Activated CD8-positive, alpha-beta memory T cell treated with anti-CD3 and anti-CD28 coated beads for 1 hour (primary cell): ENCODE measurements around the gene MAGEA9.
A peak's percentile ranks its signal among the peaks of the same experiment; 100 is the strongest.
"Not testable (repeated sequence)": the region's sequence is repeated elsewhere in the genome, so short reads cannot be mapped to it uniquely, and the experiment has no call there.

Experiments
- DNase-seq, 2 donors: peaks; one replicate each; pipeline ENCODE4 v3.0.0-alpha.2; 2020; ENCODE audit warnings: low read depth in 1 of 2; ENCODE audit errors: extremely low read depth in 1 of 2

The MAGEA9 gene

DNA sequence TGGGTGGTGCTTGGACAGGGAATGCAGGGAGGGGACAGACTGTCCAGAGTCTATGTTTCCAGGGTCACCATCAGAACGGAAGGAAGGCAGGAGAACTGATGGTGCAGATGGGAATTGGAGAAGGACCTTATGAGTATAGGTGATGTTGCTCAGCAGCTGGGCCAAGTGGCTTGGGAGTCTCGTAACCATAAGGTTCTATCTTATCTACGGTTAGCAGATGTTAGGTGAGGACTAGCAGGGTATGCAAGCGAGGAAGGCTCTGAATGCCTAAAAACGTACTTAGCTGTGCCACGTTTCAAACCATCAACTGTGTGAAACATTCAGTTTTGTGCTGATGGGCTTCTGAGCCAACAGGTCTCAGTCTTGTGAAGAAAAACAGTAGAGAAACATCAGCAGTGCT is 22.4 kb downstream of the MAGEA9 start:
- no peak for DNase-seq

DNA sequence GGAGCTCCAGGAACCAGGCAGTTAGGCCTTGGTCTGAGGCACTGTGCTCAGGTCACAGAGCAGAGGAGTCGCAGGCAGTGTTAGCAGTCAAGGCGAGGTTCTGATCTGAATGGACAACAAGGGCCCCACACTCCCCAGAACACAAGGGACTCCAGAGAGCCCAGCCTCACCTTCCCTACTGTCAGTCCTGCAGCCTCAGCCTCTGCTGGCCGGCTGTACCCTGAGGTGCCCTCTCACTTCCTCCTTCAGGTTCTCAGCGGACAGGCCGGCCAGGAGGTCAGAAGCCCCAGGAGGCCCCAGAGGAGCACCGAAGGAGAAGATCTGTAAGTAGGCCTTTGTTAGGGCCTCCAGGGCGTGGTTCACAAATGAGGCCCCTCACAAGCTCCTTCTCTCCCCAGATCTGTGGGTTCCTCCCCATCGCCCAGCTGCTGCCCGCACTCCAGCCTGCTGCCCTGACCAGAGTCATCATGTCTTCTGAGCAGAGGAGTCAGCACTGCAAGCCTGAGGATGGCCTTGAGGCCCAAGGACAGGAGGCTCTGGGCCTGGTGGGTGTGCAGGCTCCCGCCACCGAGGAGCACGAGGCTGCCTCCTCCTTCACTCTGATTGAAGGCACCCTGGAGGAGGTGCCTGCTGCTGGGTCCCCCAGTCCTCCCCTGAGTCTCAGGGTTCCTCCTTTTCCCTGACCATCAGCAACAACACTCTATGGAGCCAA is 26.2 kb downstream of the MAGEA9 start:
- DNase-seq: no peak

DNA sequence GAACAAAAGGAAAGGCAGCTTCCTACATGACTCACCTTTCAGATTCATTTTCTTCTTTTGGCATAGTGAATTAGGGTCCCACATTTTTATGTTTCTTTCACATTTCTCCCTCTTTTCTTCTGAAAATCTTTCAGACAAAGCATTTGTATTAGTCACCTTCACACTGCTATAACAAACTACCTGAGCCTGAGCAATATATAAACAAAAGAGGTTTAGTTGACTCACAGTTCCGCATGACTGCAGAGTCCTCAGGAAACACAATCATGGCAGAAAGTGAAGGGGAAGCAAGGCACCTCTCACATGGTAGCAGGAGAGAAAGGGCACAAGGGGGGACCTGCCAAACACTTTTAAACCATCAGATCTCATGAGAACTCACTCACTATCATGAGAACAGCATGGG is 36.9 kb downstream of the MAGEA9 start:
- DNase-seq: no peak

DNA sequence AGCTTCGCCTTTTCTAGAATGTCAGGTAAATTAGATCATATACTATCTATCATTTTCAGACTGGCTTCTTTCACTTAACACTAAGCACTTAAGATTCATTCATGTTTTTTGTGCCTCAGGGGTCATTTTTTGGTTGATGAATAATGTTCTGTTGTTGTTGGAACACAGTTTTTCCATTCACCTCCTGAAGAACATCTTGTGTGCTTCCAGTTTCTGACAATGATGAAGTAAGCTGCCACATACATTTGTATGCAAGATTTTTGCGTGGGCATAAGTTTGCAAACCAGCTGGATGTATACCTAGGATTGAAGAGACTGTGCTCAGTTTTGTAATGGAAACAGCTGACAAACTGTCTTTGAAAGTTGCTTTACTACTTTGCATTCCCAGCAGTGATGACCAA is 37.6 kb downstream of the MAGEA9 start:
- no peak for DNase-seq

DNA sequence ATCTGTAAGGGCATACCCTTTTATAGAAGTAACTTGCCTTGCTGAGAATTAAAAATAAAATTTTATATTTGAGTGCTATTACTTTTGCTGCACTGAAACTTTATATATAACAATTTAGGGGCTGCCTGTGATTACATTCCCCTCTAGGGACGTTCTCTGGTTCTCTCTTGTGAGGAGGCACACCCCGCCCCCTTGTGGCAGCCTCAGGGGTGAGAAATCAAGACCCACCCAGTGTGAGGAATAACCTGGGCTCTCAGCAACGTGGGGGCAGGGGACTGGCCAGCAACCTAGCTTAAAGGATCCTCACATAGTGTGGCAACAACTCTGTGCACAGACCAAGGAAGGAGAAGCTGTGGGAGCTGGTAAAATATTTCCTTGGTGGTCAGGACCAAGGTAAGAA is 43.7 kb downstream of the MAGEA9 start:
- DNase-seq: peak in 1 of 2 donors; percentile 24

DNA sequence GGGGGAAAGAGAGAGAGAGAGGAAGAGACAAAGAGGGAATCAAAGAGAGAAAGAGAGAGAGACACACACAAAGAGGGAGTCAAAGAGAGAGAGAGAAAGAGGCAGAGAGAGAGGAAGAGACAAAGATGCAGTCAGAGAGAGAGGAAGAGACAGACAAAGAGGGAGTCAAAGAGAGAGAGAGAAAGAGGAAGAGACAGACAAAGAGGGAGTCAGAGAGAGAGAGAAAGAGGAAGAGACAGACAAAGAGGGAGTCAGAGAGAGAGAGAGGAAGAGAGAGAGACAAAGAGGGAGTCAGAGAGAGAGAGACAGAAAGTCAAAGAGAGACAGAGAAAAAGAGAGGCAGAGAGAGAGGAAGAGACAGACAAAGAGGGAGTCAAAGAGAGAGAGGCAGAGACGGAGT is 45.5 kb downstream of the MAGEA9 start:
- DNase-seq: no peak

DNA sequence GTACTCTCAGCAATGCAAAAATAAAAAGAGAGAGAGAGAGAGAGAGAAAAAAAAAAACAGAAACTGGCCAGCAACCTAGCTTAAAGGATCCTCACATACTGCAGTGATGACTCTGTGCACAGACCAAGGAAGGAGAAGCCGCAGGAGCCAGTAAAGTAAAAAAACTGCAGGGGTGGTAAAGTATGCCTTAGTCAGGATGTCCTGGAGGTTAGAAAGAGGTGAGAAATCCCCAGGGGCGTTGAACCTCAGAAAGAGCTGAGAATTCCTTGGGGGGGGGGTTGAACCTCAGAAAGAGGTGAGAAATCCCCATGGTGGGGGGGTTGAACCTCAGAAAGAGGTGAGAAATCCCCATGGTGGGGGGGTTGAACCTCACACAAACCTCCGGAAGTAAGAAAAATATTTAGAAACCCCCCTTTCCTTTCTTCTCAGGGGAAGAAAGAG is 48.0 kb downstream of the MAGEA9 start:
- DNase-seq: no peak

GRCh38 chrX:149830192-149830873 is 48.6 kb downstream of the MAGEA9 start:
- DNase-seq: no peak

GRCh38 chrX:149831473-149831872 is 49.7 kb downstream of the MAGEA9 start:
- no peak for DNase-seq

DNA sequence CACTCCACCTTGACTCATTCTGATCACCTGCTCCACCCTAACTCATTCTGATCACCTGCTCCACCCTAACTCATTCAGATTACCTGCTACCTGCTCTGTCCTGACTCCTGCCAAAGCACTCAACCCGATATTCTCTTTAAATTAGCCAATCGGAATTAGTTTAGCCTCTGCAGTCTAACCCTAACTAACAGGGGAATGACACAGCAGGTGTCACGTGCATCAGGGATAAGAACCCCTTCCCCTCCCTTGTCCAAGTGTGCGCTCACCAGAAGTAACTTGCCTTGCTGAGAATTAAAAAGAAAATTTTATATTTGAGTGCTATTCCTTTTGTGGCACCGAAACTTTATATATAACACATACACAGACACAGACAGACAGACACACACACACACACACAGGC is 55.0 kb downstream of the MAGEA9 start:
- not testable (repeated sequence) for DNase-seq

GRCh38 chrX:149837167-149837566 is 55.4 kb downstream of the MAGEA9 start:
- no peak for DNase-seq
